ENCODE measurements around the gene OPHN1. TPM values are rescaled to one million over a fixed set of nuclear protein-coding genes. Genes with fewer than 3 reads are reported as not detected.
A peak's percentile ranks its signal among the peaks of the same experiment; 100 is the strongest.

OPHN1 gene
- total and polyA plus RNA-seq, 2 donors (not counting 1 experiment from before 2014, with no cell fraction given) = 2.9 to 8.3 TPM

- Histone ChIP-seq H3K79me2 (ENCODE audit: control insufficient read depth, insufficient read depth, low read length) (no peaks in the 10 kb centered on the region), H3K36me3 (ENCODE audit: control insufficient read depth, insufficient read depth, low read length) (no peaks in the 10 kb centered on the region), H4K20me1 (ENCODE audit: control insufficient read depth, extremely low read depth, insufficient read depth, low read length) (no peaks in the 10 kb centered on the region), H3K27ac (ENCODE audit: insufficient read depth, low read length) (no peak overlapping the region), H3K9me3 (ENCODE audit: control insufficient read depth, insufficient read depth, low read depth, low read length) (no peaks in the 10 kb centered on the region), H3K4me2 (ENCODE audit: extremely low read depth, insufficient read depth, low read length) (no peak overlapping the region), H3K4me3 (replicated peaks in 1 of 4; ENCODE audit: control extremely low read depth in 1 of 4, insufficient read depth in 1 of 4, low read depth in 3 of 4, low read length in 4 of 4) (no peak overlapping the region), H3K27me3 (ENCODE audit: control insufficient read depth, insufficient read depth, low read length) (no peaks in the 10 kb centered on the region), H2AFZ (ENCODE audit: low read length) (no peak overlapping the region), H3K4me1 (ENCODE audit: control insufficient read depth, extremely low read depth, insufficient read depth, low read length) (no peaks in the 10 kb centered on the region), H3K9ac (ENCODE audit: insufficient read depth, low read length) (no peak overlapping the region)
- peak in 1 of 2 donors; percentile 9 for DNase-seq (ENCODE audit: low read depth in 2 of 2)
- no peak for TF ChIP-seq EZH2 (IDR thresholded peaks at IDR 0.05; ENCODE audit: low read length, missing control alignments)
- TF ChIP-seq CTCF (conservative IDR thresholded peaks at IDR 0.05 in 1 of 2, IDR thresholded peaks at IDR 0.05 in 1 of 2; ENCODE audit: low read depth in 1 of 2, low read length in 2 of 2) = no peak
Observed at GRCh38 chrX:68358679-68359078, 74.6 kb downstream of the OPHN1 start.

GRCh38 chrX:68355629-68355920 is 77.7 kb downstream of the OPHN1 start:
- H2AFZ ChIP-seq (ENCODE audit: low read length) = no peak overlapping the region
- TF ChIP-seq EZH2 (IDR thresholded peaks at IDR 0.05; ENCODE audit: low read length, missing control alignments) = no peak
- no peak for TF ChIP-seq CTCF (conservative IDR thresholded peaks at IDR 0.05 in 1 of 2, IDR thresholded peaks at IDR 0.05 in 1 of 2; ENCODE audit: low read depth in 1 of 2, low read length in 2 of 2)
- no peak overlapping the region for H3K9ac ChIP-seq (ENCODE audit: insufficient read depth, low read length)
- DNase-seq (ENCODE audit: low read depth in 2 of 2) = no peak
- no peak overlapping the region for H3K4me2 ChIP-seq (ENCODE audit: extremely low read depth, insufficient read depth, low read length)
- no peak overlapping the region for H3K4me3 ChIP-seq (replicated peaks in 1 of 4; ENCODE audit: control extremely low read depth in 1 of 4, insufficient read depth in 1 of 4, low read depth in 3 of 4, low read length in 4 of 4)
- no peaks in the 10 kb centered on the region for H3K9me3 ChIP-seq (ENCODE audit: control insufficient read depth, insufficient read depth, low read depth, low read length)
- H3K27me3 ChIP-seq (ENCODE audit: control insufficient read depth, insufficient read depth, low read length) = no peaks in the 10 kb centered on the region
- H3K36me3 ChIP-seq (ENCODE audit: control insufficient read depth, insufficient read depth, low read length) = no peaks in the 10 kb centered on the region
- no peaks in the 10 kb centered on the region for H3K79me2 ChIP-seq (ENCODE audit: control insufficient read depth, insufficient read depth, low read length)
- H3K27ac ChIP-seq (ENCODE audit: insufficient read depth, low read length) = no peak overlapping the region
- H4K20me1 ChIP-seq (ENCODE audit: control insufficient read depth, extremely low read depth, insufficient read depth, low read length) = no peaks in the 10 kb centered on the region
- H3K4me1 ChIP-seq (ENCODE audit: control insufficient read depth, extremely low read depth, insufficient read depth, low read length) = no peaks in the 10 kb centered on the region

GRCh38 chrX:68354879-68355628 is 78.2 kb downstream of the OPHN1 start:
- Histone ChIP-seq H3K4me1 (ENCODE audit: control insufficient read depth, extremely low read depth, insufficient read depth, low read length) (no peaks in the 10 kb centered on the region), H3K9me3 (ENCODE audit: control insufficient read depth, insufficient read depth, low read depth, low read length) (no peaks in the 10 kb centered on the region), H4K20me1 (ENCODE audit: control insufficient read depth, extremely low read depth, insufficient read depth, low read length) (no peaks in the 10 kb centered on the region), H3K27me3 (ENCODE audit: control insufficient read depth, insufficient read depth, low read length) (no peaks in the 10 kb centered on the region), H3K9ac (ENCODE audit: insufficient read depth, low read length) (no peak overlapping the region), H3K4me3 (replicated peaks in 1 of 4; ENCODE audit: control extremely low read depth in 1 of 4, insufficient read depth in 1 of 4, low read depth in 3 of 4, low read length in 4 of 4) (no peak overlapping the region), H3K4me2 (ENCODE audit: extremely low read depth, insufficient read depth, low read length) (no peak overlapping the region), H3K36me3 (ENCODE audit: control insufficient read depth, insufficient read depth, low read length) (no peaks in the 10 kb centered on the region), H3K79me2 (ENCODE audit: control insufficient read depth, insufficient read depth, low read length) (no peaks in the 10 kb centered on the region), H2AFZ (ENCODE audit: low read length) (no peak overlapping the region), H3K27ac (ENCODE audit: insufficient read depth, low read length) (no peak overlapping the region)
- peak in 1 of 2 donors; percentile 20 for DNase-seq (ENCODE audit: low read depth in 2 of 2)
- TF ChIP-seq CTCF (conservative IDR thresholded peaks at IDR 0.05 in 1 of 2, IDR thresholded peaks at IDR 0.05 in 1 of 2; ENCODE audit: low read depth in 1 of 2, low read length in 2 of 2) (no peak), EZH2 (IDR thresholded peaks at IDR 0.05; ENCODE audit: low read length, missing control alignments) (no peak)

All from fibroblast of lung (primary cell).